RWPE1 (cell line): ENCODE measurements around the gene BAHCC1.

Experiments used
- CTCF ChIA-PET: fragments of 350-600 bp; sonication (Branson Sonifier 250); formaldehyde crosslinking; extraction: SDS; loops from one replicate; lab custom pipeline; 2021; lab: Yijun Ruan, JAX
- POLR2A ChIA-PET: fragments of 400-600 bp; formaldehyde crosslinking; extraction: SDS; loops from one replicate; lab custom pipeline; 2020; ENCODE audit warnings: antibody characterized with exemption; ENCODE audit not compliant: low non-redundant PET; lab: Yijun Ruan, JAX
- DNase-seq: peaks from one replicate; pipeline ENCODE4 v3.0.0; 2012; ENCODE audit warnings: low spot score
- H3K27ac ChIP-seq: fragments of 450-650 bp; 2 replicates; pipeline ENCODE4 v1.5.1; 2017
- CTCF ChIP-seq: fragments of 450-650 bp; conservative IDR thresholded peaks from 2 replicates; pipeline ENCODE4 v1.5.1; 2017; ENCODE audit warnings: low read depth, mild to moderate bottlenecking

The BAHCC1 gene

GRCh38 chr17:81376946-81377714, 18.1 kb upstream of the BAHCC1 start:
- CTCF ChIA-PET: no interaction called here
- DNase-seq: no peak
- no peak overlapping the region for H3K27ac ChIP-seq
- POLR2A ChIA-PET: no interaction called here
- TF ChIP-seq CTCF: no peak

GRCh38 chr17:81378941-81379511, 16.2 kb upstream of the BAHCC1 start:
- ChIA-PET POLR2A (no interaction called here), CTCF (no interaction called here)
- peak overlapping the region; percentile 36 for H3K27ac ChIP-seq
- DNase-seq: no peak
- no peak for TF ChIP-seq CTCF

- no peak for TF ChIP-seq CTCF
- DNase-seq: no peak
- ChIA-PET POLR2A (no interaction called here), CTCF (no interaction called here)
- H3K27ac ChIP-seq: peak overlapping the region; percentile 36
Measured at GRCh38 chr17:81379523-81379942, 15.7 kb upstream of the BAHCC1 start.

- POLR2A ChIA-PET: no interaction called here
- DNase-seq: no peak
- H3K27ac ChIP-seq: no peak overlapping the region
- CTCF ChIA-PET: no interaction called here
- no peak for TF ChIP-seq CTCF
Measured at GRCh38 chr17:81380131-81380530, 15.1 kb upstream of the BAHCC1 start.

- peak overlapping the region; percentile 5; the same call in 1 of the 2 replicates for H3K27ac ChIP-seq
- ChIA-PET CTCF (interaction anchor here (0.9 kb wide), 1 partner anchor 103 kb away, joined by 3 read pairs; no protein-coding TSS in a partner anchor), POLR2A (interaction anchor here (0.6 kb wide), 1 partner anchor 252 kb away, joined by 3 read pairs; no protein-coding TSS in a partner anchor)
- TF ChIP-seq CTCF: no peak
- no peak for DNase-seq
Measured at GRCh38 chr17:81380666-81381518, 14.4 kb upstream of the BAHCC1 start.
